GM19463 (cell line): ENCODE measurements around the gene LHPP.

Experiments used
- ATAC-seq: cut with Tn5 transposase; IDR thresholded peaks from one replicate; pipeline ENCODE4 v1.9.1; 2021; ENCODE audit warnings: mild to moderate bottlenecking, moderate library complexity; ENCODE audit not compliant: unreplicated experiment

LHPP gene

GRCh38 chr10:124588736-124589490 is 127.3 kb downstream of the LHPP start:
- no peak for ATAC-seq

GRCh38 chr10:124589491-124590041 is 127.9 kb downstream of the LHPP start:
- no peak for ATAC-seq

DNA sequence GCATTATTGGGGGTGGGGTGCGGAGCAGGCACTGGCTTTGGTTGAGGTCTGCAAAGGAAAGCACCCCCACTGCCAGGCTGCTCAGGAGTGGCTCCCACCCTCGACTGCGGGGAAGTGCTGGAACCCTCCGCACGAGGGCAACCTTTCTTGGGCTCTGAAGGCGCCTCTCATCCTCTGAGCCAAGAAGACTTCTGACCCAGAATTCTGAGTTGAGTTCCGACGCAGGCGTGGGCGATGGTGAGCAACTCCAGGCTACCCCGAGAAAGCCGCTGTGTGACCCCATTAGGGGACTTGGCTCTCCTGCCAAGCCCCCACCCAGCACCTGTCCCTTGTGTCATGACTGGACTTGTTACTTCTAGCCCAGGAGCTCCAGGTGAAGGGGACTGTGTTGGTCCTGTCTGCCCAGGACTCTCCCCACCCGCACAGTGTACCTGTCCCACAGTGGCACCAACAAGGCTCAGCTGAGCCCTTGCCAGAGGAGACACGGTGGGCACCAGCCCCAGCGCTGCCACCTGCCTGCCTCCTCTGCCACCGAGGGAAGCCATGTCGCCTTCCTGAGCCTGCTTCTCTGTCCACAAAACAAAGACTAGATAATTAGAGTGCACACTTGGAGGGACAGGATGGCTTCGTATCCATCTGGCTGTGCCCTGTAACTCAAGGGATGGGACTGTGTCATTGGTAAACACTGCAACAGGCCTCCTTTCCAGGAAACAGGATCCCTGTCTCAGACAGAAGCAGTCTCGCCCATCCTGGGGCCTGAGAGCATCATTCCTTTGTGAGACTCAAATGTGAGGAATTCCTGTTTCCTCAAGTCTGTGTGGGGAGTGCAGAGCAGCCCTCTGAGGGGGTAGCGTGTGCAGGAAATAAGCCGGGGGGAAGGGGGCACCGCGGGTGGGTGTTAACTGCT is 128.8 kb downstream of the LHPP start:
- no peak for ATAC-seq

GRCh38 chr10:124591123-124591495 is 129.5 kb downstream of the LHPP start:
- no peak for ATAC-seq

GRCh38 chr10:124592101-124592500 is 130.5 kb downstream of the LHPP start:
- ATAC-seq: no peak

DNA sequence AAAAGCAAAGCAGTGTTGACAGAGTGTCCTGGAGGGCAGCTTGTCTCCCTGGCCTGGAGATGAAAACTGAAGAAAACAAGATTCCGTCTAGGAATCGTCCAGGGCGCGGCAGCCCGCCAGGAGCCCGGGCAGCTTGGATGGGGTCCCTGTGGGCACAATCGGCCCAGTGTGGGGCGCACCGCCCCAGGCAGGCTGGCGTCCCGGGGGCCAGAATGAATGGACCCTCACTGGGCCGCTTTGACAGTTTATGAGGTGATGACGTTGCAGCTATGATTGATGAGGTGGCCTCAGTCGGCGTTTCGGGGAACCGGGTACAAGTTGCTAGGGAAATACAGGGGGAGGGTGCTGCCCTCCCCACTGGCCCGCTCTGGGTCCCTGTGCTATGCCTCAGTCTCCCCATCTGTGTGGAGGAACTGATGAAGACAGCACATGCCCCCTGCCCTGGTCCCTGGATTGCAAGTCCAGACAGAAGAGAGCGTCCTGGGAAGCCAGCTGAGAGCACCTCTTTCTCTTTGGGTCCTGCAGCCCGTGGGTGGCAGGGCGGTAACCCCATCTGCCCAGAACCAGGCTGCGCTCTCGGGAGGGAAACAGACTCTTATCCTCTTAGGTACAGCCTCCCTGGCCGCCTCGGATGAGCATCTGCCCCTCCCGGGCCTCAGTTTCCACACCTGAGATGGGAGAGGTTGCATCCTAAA is 131.3 kb downstream of the LHPP start:
- ATAC-seq: no peak

DNA sequence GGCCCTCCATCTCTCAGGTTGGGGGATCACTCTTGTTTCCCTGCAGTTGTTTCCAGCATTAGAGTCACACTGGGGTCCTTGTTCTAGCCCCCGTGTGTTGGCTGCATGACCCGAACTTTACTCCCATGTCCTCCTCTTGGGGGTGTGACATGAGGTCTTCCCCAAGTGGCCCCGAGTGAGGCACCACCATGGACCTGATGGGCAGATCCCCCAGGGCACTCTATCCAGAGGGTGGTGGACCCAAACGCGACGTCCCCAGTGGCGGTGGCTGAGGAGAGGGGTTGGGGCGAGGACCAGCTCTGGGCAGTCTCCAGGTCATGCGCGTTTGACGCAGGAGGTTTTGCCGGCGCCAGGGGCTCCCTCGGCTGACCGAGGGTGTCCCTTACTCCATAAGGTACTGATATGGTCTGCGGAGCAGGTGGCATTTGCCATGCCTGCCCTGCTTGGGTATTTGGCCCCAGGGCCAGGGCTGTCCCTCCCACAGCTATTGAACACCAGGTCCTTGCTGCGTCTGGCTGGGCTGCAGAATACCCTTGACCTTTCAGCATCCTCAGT is 131.9 kb downstream of the LHPP start:
- ATAC-seq: no peak

DNA sequence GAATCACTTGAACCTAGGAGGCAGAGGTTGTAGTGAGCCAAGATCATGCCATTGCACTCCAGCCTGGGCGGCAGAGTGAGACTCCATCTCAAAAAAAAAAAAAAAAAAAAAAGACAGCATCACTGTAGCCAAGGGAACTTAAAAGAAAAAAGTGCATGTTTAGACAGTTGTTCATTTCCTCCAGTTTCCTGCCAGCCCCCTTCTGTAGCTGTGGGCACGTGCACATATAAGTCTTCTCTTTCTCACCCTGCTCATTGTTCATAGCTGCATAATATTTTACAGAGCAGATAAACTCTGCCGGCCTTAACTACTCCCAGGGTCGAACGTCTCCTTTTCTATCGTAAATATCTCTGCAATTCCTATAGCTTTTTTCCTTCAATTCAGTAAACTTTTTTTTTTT is 132.6 kb downstream of the LHPP start:
- ATAC-seq: no peak

GRCh38 chr10:124595143-124595883 is 133.7 kb downstream of the LHPP start:
- no peak for ATAC-seq

GRCh38 chr10:124596116-124596785 is 134.6 kb downstream of the LHPP start:
- ATAC-seq: no peak

DNA sequence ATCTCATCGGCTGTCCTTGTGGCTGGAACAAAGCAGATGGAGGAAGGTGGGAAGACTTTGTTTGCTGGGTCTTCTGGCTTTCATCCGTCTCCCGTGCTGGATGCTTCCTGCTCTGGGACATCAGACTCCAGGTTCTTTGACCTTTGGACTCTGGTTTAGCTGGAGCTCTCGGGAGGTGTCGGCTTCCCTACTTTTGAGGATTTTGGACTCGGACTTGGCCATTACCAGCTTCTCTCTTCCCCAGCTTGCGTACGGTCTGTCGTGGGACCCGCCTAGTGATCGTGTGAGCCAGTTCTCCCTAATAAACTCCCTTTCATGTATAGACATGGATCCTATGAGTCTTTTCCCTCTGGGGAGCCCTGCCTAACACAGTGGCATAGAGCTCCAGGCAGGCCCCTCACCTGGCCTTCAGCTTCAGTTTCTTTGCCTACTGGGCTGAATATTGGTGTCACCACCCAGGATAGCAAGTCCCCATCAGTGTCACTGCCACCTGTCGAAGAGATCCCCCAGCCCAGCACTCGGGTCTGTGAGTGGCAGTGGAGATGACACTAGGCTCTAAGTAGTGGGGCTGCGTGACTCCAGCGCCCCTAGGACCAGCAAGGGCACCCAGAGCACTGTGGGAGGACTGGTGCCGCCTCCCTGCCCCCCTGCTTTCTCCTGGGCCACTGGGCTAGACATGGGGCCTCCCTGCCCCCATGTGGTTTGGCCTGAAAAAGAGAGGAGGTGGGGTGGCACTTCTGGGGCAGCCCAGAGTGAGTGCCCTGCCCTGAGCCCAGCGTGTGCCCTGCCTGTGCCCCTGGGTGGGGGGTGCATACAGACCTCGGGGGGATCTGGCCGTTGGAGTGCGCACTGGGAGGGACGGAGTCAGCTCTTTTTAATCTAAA is 135.6 kb downstream of the LHPP start:
- no peak for ATAC-seq

DNA sequence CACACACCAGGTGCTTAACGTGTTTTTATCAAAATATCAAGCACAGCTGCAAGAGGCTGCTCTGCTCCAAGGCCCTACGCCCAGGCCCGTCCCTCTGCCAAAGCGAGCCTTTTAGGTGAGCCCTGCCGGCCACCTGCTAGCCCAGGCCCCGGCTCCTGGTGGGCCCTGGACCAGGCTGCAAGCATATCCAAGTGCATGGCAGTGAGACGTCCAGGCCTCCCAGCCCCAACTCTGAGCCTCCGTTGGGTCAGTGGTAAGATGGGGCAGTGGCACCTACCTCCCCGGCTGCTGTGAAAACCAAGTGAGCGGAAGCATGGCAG is 136.2 kb downstream of the LHPP start:
- no peak for ATAC-seq

DNA sequence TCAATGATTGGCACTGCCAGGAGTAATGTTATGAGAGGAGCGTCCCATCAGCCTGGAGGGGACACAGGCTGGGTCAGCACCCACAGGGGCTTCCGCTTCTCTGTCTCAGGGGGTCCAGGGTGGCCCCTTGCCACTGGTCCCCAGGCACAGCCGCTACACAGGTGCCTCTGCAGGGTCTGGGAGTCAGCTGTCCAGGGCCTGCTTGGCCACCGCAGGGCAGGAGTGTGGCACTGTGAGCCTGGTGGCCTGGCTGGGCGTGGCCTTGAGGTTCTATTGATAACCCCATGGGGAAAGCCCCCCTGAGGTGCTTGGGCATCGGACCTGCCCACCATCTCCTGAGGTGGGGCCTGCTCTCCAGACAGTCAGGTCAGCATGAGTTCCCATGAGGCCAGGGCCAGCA is 136.6 kb downstream of the LHPP start:
- no peak for ATAC-seq

DNA sequence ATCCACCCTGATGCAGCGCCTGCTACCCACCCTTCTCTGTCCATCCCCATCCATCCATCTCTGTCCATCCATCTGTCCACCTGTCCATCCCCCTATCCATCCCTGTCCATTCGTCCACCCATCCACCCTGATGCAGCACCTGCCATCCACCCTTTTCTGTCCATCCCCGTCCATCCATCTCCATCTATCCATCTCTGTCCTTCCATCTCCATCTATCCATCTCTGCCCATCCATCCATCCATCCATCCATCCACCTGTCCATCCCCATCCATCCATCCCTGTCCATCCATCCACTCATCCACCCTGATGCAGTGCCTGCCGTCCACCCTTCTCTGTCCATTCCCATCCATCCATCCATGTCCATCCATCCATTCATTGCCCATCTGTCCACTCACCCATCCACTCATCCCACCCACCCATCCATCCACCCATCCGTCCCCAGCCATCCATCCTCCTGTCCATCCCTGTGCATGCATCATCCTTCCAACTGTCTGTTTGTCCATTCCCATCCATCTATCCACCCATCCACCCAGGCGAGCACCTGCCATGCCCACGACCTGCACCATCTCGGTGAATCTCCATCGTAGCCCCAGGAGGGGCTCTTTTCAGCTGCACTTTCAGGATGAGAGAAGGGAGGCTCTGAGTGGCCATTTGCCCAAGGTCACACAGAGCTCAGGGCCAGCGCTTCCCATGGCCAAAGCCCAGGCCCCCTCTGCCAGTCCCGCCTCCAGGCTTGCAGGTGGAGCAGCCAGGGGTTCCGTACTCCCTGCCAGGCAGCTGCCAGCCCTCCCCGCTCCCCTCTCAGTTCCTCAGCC is 137.4 kb downstream of the LHPP start:
- ATAC-seq: no peak

DNA sequence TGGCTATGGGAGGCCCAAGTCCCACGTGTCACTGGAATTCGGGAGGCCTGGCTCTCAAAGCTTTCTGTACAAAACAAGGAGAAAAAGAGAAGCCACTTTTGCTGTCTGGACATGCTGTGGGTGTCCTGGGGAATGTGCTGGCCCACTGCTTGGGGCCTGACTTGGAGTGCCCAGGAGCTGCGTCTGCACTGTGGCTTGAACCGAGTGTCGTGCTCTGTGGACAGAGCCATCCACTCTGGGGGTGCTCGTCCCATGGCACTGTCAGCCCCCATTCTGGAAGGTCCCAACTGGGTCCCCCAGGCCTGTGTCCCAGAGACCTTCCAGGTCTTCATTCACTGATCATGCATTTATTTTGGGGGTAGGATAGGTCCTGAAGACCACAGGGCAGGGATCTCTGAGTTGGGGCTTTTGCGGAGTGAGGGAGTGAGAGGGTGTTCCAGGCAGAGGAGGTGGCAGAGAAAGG is 138.0 kb downstream of the LHPP start:
- ATAC-seq: no peak

- ATAC-seq: no peak
Measured at GRCh38 chr10:124600051-124600880, 138.6 kb downstream of the LHPP start.

DNA sequence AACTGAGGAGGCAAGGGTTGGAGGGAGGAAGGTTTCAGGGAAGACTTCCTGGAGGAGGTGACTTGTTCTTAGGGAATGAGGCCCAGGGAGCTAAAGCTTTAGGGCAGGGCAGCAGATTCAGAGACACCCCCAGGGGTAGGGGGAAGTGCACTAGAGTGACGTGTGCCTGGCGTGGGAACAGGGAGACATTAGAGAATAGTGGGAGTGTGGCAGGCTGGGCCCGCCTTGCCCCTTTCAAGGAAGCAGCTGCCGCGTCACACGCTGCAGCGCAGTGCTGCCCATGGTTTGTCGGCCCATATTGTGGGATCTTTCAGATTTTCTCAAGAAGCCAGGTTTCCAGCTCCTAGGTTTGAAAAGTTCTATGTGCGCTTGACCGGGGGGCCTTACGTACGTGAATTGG is 139.4 kb downstream of the LHPP start:
- ATAC-seq: no peak
